ENCODE results near the gene TNFRSF25. TPM values are rescaled to one million over a fixed set of nuclear protein-coding genes. Genes with fewer than 3 reads are reported as not detected.
"Not testable (repeated sequence)": the region's sequence is repeated elsewhere in the genome, so short reads cannot be mapped to it uniquely, and the experiment has no call there.

The TNFRSF25 gene
- total RNA-seq, 1 experiment from 2014 or later, result 0.98 TPM

DNA sequence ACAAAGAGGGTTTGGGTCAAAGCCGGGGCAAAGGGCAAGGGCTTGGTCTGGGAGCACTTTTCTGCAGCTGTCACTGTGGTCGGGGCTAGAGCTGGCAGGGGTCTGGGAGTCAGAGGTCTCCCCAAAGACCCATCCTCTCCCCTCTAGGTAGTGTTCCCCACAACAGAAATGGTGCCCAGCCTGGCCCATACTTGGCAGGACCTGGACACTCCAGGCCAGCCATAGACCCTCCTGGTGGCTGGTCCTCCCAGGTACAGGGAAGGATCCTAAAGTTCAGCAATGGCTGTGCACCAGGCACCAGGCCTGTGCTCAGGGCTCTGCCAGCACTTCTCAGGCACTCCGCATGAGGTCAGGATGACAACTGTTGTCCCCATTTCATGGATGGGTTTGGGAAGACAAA is 30.4 kb downstream of the TNFRSF25 start:
- DNase-seq (ENCODE audit: low read depth), result no peak

DNA sequence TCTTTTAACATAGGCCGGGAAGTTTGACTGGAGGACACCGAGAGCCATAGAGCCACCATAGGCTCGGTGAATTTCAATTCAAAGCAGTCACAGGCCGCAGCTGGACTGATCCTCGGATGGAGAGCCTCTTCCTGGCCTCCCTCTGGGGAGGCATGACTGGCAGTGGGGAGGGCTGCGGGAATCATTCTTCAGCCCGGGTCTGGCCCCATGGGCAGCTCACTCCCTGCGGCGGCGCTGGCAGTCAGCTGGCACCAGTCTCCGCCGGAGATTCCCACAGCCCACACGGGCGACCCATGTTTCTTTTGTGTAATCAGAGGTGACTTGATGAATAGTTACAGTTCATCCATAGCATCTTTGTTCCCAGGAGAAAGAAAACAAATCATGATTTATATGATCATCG is 30.8 kb downstream of the TNFRSF25 start:
- DNase-seq (ENCODE audit: low read depth), result no peak

DNA sequence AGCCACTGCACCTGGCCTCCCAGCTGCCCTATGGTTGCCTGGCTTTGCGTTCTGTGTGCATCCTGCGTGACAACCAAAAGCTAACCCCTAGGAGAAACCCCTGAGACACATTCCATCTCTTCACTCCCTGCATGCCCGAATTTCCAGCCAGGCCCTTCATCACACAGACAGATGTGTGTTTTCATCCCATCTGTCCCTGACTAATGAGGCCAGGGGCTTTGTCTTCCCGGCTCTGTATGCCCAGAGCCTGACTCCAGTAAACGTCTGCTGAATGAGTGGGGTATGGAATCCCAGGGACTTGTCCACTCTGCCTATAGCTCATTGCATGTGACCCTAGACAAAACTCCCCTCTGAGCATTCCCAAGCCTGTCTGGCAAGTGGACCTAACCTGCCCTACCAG is 31.8 kb downstream of the TNFRSF25 start:
- no peak for DNase-seq (ENCODE audit: low read depth)

DNA sequence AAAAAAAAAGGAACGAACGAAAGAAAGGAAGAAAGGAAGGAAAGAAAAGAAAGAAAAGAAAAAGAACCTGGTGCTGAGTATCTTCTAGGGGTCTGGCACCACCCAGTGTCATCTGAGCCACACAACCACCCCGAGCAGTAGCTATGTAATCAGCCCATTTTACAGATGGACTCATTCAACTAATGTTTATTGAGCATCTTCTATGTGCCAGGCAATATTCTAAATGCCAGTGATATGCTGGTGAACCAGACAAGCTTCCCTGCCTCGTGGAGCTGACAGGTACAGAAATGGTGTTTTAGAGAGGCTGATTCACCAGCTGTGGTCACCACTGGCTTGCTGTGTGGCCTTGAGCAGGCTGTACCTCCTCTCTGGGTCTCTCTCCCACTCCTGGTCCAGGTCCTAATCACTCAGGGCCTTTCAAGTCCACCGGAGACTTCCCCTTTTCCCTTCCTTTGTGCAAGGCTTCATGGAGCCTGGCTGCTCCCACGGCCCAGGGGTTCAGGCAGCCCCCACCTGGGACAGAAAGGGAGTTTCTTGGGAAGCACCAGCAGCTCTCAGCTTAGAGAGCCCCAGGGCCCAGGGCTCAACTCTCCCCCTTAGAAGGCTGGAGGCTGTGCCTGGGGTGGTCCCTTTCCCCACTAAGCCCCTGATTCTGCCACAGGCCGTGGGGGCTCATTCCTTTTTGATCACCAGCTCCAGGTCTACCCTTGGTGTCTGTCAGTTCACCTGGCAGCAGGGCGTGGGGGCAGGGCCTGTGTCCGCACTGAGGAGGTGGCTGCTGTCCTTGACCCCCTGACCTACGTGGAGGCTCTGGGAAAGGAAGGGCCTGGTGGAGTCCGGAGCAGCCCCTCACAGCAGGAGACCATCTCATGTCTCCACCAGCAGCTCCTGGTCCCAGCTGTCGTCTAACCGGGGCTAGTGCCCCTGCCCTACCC is 34.1 kb downstream of the TNFRSF25 start:
- not testable (repeated sequence) for DNase-seq (ENCODE audit: low read depth)

DNA sequence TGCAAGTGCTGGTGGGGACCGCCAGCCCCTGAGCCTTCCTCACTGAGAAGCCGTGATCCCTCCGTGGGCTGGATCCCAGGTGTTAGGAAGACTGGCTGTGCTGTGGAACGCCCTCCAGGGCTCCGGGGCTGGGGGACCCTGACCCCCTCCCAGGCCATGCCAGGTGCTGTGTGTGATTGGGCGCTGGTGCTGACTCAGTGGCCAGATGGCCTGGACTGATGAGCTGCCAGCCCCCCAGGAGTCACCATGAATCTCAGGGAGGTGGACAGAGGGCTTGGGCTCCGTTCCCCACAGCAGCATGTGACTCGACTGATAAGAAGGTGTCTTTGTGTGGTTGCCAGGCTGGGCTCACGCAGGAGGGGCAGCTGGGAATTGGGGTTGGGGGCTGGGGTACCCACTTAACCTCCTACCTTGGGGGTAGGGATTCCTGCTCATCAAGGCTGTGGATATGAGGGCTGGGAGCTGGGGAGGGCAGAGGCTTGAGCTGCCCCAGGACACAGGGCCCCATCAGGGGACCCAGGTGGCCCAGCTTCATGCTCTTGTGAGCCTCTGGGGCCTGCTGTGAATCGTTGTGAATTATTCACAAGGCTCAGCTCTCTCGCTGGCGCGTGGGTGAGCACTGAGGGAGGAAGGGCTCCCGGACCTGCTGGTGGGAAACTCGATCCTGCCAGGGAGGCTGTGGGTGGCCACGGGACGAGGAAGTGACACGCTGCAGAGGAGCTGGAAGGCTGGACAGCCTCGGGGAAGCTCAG is 36.1 kb downstream of the TNFRSF25 start:
- not testable (repeated sequence) for DNase-seq (ENCODE audit: low read depth)

DNA sequence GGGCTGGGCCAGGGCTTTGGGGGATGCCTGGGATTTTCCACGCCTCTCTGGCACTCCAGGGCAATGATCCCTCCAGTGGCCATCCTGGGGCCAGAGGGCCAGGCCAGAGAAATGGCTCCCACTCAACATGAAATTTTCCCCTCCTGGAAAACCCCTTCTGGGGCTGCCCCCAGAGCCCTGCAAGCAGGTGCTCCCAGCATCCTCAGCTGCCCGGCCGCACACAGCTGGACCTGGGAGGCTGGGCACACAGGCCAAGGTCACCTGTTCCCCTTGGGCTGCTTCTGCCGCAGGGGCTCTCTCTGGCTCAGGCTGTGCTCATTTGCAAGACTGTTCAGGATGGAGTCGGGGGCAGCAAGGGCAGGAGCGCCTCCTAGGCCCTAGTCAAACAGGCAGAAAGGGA is 37.5 kb downstream of the TNFRSF25 start:
- not testable (repeated sequence) for DNase-seq (ENCODE audit: low read depth)

DNA sequence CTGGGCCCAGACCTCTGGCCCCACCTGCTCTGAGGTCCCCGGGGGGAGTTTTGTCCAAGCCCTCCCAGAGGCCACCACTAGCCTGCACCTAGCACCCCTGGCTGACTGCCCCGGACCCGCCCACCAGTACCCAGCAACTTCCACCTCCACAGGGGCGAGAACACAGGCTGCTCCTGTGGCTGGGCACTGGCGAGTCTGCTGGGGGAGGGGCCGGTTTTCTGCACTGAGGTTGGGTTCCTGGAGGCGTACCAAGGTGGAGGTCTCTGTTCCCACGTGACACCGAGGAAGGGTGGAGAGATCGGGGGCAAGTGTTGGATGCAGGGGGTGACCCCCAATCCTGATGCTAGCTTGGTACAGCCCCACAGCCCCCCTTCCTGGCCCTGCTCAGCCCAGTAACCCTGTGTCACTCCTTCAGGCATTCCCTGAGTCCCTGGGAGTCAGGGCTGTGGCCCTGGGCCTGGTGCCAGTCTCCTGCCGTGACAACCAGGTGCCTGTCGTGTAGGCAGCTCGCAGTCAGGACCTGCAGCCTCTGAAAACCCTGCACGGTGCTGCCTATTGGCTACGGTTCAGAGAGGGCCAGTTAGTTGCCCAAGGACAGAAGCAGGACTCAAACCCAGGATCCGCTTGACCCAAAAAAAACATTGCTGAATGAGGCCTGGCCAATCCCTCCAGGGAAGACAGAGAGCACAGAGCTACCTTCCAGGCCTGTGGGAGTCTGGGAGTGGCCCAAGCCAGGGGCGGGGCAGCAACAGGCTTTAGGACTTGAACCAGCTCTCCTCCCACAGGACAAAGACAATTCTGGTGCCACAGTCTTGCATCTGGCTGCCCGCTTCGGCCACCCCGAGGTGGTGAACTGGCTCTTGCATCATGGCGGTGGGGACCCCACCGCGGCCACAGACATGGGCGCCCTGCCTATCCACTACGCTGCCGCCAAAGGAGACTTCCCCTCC is 38.3 kb downstream of the TNFRSF25 start:
- no peak for DNase-seq (ENCODE audit: low read depth)

DNA sequence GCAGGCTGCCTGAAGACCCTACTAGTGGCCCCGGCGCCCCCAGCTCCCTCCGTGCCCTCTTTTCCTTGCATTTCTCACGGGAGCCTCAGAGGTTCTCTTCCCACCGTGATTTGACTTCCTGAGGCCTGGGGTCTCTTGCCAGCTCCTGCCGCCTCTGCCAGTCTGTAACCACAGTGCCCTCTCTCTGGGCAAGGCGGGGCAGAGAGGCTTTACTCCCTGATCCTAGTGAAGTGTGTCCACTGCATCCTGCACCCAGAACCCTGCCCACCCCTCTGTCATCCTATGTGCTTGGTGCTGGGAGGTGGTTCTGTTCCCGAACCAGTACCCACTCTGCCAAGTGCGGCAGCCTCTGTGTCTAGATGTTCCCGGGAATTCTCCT is 39.0 kb downstream of the TNFRSF25 start:
- DNase-seq (ENCODE audit: low read depth), result no peak

DNA sequence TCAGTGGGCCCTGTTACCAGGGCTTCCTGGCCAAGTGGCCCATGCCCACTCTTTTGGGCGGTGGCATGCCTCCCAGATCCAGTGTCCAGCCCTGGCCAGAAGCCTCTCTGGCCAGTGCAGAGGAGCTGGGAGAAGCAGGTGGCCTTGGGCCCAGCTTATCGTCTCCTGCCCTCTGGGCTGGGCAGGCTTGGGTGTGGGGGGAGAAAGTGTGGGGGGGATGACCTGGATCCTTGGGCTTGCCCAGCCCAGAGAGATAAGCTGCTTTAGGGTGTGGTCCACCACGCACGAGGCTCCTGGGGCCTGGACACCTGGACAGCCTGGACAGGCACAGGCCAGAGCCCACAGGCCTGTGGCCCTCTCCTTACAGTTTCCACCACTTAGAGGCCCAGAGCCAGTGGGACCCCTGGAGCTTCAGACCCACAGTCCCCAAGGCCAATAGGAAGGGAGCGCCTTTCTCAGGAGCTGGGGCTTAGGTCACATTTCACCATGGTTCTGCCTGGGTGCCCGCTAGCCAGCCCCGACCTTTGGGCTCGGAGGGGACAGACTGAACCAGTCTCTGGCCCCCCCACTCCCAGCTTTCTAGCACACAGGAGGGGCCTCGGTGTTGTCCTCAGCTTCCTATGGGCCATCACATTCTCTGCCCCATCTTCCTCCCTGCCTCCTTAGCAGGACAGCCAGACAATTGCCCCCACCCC is 39.5 kb downstream of the TNFRSF25 start:
- no peak for DNase-seq (ENCODE audit: low read depth)

DNA sequence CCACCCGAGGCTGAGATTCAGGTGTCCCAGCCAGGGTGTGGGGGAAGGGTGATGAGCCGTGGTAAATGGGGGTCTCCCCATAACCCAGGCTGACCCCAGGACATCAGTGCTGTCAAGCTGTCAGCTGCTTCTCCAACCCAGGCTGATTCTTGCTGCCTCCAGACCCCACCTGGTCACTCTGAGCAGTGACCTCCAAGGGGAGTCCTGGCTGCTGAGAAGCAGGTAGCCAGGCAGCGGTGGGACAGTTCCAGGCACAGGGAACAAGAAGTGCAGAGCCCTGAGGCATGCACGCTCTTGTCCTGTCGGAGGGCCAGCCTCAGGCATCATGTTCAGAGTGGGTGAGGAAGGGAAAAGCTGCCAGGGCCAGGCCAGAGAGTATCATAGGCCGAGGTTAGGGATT is 40.3 kb downstream of the TNFRSF25 start:
- DNase-seq (ENCODE audit: low read depth), result no peak

DNA sequence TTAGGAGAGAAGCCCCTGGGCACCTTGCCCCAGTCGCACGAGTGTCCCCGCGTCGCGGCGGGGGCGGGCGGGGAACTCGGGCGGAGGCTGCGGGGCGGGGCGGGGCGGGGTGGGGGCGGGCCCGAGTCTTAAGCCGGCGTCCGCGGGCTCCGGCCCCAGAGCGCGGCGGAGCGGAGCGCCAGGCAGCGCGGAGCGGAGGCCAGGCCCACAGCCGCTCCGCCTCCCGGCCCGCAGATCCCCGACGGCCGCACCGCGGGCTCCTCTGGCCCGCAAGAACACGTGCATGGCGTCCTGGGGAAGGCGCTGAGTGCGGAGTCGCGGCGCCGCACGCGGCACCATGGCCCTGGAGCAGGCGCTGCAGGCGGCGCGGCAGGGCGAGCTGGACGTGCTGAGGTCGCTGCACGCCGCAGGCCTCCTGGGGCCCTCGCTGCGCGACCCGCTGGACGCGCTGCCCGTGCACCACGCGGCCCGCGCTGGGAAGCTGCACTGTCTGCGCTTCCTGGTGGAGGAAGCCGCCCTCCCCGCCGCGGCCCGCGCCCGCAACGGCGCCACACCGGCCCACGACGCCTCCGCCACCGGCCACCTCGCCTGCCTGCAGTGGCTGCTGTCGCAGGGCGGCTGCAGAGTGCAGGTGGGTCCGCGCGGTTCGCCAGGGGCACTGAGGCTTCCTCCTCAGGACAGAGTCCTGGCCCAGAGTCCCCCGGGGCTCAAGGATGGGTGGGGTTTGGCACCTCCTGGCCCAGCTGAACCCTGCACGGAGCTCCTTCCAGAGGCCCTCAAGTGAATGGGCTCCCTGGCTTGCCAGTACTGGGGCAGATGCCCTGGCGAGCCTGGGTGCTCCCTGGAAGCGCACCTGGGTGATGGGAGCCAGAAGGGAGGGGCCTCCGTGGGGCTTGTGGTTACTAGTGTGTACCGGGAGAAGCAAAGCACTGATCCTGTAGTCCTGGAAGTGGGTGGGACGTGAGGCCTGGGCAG is 41.1 kb downstream of the TNFRSF25 start, which contains the start of gene ESPN:
TSS of gene ESPN (plus strand) at position 158 of the 975 bp plus-strand sequence. CDS start at position 338, 180 bp downstream.
- DNase-seq (ENCODE audit: low read depth), result no peak

DNA sequence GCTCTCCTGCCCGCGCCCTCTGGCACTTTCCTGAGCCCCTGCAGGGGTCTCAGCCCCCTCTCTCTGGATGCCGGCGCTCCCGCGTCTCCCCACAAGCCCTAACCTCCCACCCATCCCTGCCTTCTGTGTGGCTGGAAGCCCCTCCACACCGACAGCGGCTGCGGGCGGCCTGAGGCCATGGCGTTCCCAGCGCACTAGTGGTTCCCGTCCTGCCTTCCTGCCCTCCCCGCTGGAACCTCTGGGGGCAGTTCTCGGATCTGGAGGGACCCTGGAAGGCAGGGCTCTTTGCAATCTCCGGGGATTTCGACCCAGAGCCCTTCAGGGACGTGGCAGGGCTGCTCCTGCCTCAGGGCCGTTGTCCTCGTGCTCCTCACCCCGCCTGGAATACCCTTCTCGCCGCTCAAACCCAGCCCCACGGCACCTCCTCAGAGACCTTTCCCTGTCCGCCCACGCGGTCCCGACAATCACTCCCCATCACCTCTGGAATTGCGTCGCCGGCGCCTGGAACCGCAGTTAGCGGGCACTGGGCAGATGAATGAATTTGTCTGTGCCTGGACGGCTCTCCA is 41.9 kb downstream of the TNFRSF25 start:
- no peak for DNase-seq (ENCODE audit: low read depth)

DNA sequence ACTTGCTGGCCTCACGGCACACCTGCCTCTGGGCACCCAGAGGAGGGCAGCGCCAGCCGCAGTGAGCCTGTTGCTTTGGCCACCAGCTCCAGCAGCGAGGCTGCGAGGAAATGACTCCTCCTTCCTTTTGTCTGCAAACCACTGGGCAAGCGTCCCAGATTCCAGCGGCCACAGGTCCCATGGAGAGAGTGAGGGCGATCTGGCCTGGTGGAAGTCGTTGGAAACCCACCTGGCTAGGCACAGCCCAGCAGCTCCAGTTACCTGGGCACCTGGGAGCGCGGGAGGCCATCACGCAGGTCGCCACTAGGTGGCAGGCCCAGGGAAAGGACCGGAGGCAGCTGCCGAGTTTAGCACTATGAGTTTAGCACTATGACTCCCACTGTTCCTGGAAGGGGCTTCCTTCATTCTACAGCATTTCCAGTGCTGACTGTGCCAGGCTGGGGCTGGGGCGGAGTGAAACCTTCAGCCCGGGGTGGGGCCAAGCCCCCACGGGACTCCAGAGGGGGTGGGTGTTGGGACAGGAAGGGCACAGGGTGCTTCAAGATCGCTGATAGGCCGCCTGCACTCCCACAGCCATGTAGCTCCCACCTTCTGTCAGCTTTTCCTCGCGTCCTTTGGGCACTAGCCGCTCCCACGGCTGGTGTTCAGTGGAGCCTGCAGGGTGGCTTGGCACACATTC is 42.5 kb downstream of the TNFRSF25 start:
- DNase-seq (ENCODE audit: low read depth), result no peak

DNA sequence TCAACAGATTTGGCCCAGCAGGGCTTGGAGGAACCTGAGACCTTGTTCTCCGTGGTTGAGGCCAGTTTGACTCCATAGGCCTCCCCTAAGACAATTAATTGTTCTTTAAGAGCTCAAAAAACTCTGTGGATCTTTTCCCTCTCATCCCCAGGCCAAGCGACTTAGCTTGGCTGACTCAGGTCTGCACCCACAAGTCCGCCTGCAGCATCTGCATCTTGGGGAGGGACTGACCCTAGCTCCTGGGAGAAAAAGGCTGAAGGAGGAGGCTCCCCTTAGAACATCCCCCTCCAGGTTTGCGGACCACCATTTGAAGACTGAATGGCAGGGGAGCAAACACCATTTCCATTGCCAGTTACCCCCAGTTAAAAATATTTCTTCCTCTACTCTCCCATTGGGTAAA is 44.7 kb downstream of the TNFRSF25 start:
- no peak for DNase-seq (ENCODE audit: low read depth)

DNA sequence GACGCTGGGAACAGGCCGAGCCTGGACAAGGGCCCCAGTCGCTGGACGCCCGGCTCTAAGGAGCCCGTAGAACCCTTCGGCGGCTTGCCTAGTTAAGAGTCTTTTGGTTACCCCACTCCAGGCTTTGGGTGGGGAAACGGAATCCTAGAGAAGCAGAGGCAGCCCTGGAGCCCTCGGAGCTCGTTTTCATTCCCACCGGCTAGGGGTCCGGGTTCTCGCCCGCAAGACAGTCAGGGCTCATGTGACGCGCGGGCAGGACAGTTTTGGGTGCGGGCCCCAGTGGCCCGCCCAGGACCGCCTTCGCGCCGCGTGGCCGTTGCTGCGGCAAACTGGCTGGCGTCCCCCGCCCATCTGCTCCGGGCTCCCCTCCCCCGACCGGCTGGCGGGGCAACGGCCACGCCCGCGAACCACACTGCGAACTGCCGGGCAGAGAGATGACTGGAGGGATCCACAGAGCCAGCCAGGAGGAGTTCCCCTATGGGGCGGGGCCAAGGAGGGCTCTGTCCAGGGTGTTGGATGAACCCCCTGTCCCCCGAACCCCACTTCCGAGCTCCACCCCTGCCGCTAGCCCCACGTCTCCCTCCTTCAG is 45.4 kb downstream of the TNFRSF25 start:
- no peak for DNase-seq (ENCODE audit: low read depth)

DNA sequence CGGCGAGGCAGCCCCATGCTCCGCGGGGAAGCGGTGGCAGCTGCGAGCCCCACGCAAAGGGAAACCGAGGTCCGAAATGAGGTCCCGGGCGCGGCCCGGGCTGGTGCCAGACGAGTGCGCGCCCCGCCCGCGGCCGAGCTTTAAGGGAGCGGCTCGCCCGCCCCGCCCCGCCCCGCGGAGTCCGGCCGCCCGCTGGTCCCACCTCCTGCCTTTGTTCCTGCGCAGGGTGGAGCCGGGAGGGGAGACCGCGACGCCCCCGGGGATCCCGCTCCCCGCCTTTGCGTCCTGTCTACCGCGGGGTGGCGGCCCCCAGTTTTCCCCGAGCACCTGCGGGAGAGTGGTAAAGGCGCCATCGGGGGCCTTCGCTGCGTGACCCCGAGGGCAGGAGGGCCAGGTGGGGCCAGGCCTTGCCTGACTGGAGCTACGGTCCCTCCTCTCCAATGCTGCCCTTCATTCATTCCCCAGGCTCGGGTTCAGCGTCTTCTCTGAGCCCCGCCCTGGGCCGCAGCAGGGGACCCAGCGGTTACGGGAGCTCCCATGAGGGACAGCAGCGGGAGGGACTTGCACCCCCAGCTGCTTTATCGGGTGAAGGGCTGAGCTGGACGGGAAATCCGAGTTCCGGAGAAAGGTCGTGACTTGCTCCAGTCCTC is 46.0 kb downstream of the TNFRSF25 start, which contains the start of gene HES2:
TSS of gene HES2 (minus strand) at position 116 of the 650 bp plus-strand sequence. CDS start at position 17, 99 bp downstream.
- DNase-seq (ENCODE audit: low read depth), result no peak

DNA sequence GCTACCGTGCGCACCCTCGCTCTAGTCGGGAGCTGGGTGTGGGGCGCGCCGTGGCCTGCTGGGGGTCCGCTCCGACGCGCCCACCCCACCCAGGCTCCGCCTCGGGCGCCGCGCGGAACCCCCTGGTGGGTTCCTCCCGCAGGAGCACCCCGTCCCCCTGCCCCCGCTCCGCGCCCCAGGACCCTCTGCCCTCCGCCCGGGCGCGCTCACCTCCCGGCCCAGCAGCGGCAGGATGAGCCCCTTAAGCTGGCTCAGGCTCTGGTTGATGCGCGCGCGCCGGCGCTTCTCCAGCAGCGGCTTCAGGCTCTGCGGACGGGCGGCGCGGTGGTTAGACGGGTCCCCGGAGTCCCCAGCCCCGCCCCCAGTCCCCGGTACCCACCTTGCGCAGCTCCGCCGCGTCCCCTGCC is 46.6 kb downstream of the TNFRSF25 start:
- no peak for DNase-seq (ENCODE audit: low read depth)

Measured in LHCN-M2 (cell line).